Neural cell (in vitro differentiated cells): ENCODE results near the gene NDUFS7. TPM values are rescaled to one million over a fixed set of nuclear protein-coding genes. Genes with fewer than 3 reads are reported as not detected.

ENCODE experiments used
- H2AFZ ChIP-seq: fragments of 200-600, 300-800 bp; sonication (generic), shearing (Covaris generic); 2 replicates; pipeline ENCODE4 v1.6.0; 2014; ENCODE audit warnings: low read depth, mild to moderate bottlenecking, antibody characterized with exemption, low read length, moderate library complexity
- H3F3A ChIP-seq: fragments of 200-600 bp; shearing (Covaris generic); 2 replicates; pipeline ENCODE4 v1.6.1; 2016; ENCODE audit warnings: mild to moderate bottlenecking, moderate library complexity, mixed read lengths, antibody characterized with exemption, low read length; ENCODE audit not compliant: insufficient read depth, poor library complexity, severe bottlenecking
- H3K27ac ChIP-seq: fragments of 200-600, 300-800 bp; sonication (generic), shearing (Covaris generic); 2 replicates; pipeline ENCODE4 v1.5.1; 2014; ENCODE audit warnings: mild to moderate bottlenecking, low read length, moderate library complexity
- H3K27me3 ChIP-seq: fragments of 300-800, 200-600 bp; sonication (generic), shearing (Covaris generic); 2 replicates; pipeline ENCODE4 v1.6.0; 2014; ENCODE audit warnings: mild to moderate bottlenecking, low read depth, low read length, moderate library complexity; ENCODE audit not compliant: insufficient read depth
- H3K36me3 ChIP-seq: fragments of 300-800, 200-600 bp; sonication (generic), shearing (Covaris generic); 2 replicates; pipeline ENCODE4 v1.5.1; 2014; ENCODE audit warnings: mild to moderate bottlenecking, antibody characterized with exemption, low read length, moderate library complexity; ENCODE audit not compliant: insufficient read depth
- H3K4me2 ChIP-seq: fragments of 300-800, 200-600 bp; sonication (generic), shearing (Covaris generic); 2 replicates; pipeline ENCODE4 v1.6.0; 2014; ENCODE audit warnings: mild to moderate bottlenecking, low read length
- H3K4me3 ChIP-seq: fragments of 300-800, 200-600 bp; sonication (generic), shearing (Covaris generic); 2 replicates; pipeline ENCODE4 v1.5.1; 2014; ENCODE audit warnings: mild to moderate bottlenecking, low read length, moderate library complexity
- H3K79me2 ChIP-seq: fragments of 200-600 bp; shearing (Covaris generic); replicated peaks from 2 replicates; pipeline ENCODE4 v1.6.0; 2014; ENCODE audit warnings: mild to moderate bottlenecking, low read length, moderate library complexity; ENCODE audit not compliant: insufficient read depth
- H3K9ac ChIP-seq: fragments of 300-800, 200-600 bp; sonication (generic), shearing (Covaris generic); 2 replicates; pipeline ENCODE4 v1.6.1; 2016; ENCODE audit warnings: mild to moderate bottlenecking, low read length, mixed read lengths
- H3K9me2 ChIP-seq: fragments of 200-600 bp; shearing (Covaris generic); 2 replicates; pipeline ENCODE4 v1.6.1; 2016; ENCODE audit warnings: mild to moderate bottlenecking, low read length, mixed read lengths; ENCODE audit not compliant: insufficient read depth
- H3K9me3 ChIP-seq: fragments of 200-600, 300-800 bp; sonication (generic), shearing (Covaris generic); 2 replicates; pipeline ENCODE4 v1.6.1; 2016; ENCODE audit warnings: mild to moderate bottlenecking, mixed run types, low read length, moderate library complexity, mixed read lengths
- H4K20me1 ChIP-seq: fragments of 200-600 bp; shearing (Covaris generic); 2 replicates; pipeline ENCODE4 v1.6.1; 2016; ENCODE audit warnings: mild to moderate bottlenecking, mixed run types; ENCODE audit not compliant: insufficient read depth
- EP300 ChIP-seq: fragments of 450-650 bp; conservative IDR thresholded peaks from 2 replicates; pipeline ENCODE4 v1.6.1; 2014; ENCODE audit warnings: antibody characterized with exemption, mild to moderate bottlenecking, moderate library complexity; ENCODE audit not compliant: poor library complexity, severe bottlenecking
- EZH2 ChIP-seq: fragments of 200-600, 300-800 bp; shearing (Covaris generic), sonication (generic); IDR thresholded peaks from 2 replicates; pipeline ENCODE4 v1.6.1; 2014; ENCODE audit warnings: antibody characterized with exemption, low read length, borderline replicate concordance, mild to moderate bottlenecking; ENCODE audit not compliant: insufficient read depth, poor library complexity, severe bottlenecking
- MXI1 ChIP-seq: fragments of 450-650 bp; conservative IDR thresholded peaks from 2 replicates; pipeline ENCODE4 v1.6.1; 2014; ENCODE audit warnings: antibody characterized with exemption, mild to moderate bottlenecking; ENCODE audit not compliant: poor library complexity, severe bottlenecking
- POLR2AphosphoS5 ChIP-seq: IDR thresholded peaks from 2 replicates; pipeline ENCODE4 v1.6.1; 2012
- RAD21 ChIP-seq: fragments of 450-650 bp; conservative IDR thresholded peaks from 2 replicates; pipeline ENCODE4 v1.6.1; 2014; ENCODE audit warnings: antibody characterized with exemption, mild to moderate bottlenecking, moderate library complexity
- SMC3 ChIP-seq: fragments of 450-650 bp; conservative IDR thresholded peaks from 2 replicates; pipeline ENCODE4 v1.6.1; 2014; ENCODE audit warnings: antibody characterized with exemption, mild to moderate bottlenecking, moderate library complexity; ENCODE audit not compliant: poor library complexity
- TAF1 ChIP-seq: IDR thresholded peaks from 2 replicates; pipeline ENCODE4 v1.6.1; 2012; ENCODE audit warnings: low read depth
- polyA plus RNA-seq: library from polyadenylated mRNA; depleted of rRNA; stranded (reverse); fragments of >200 nt; gene quantifications from 2 replicates; pipeline ENCODE4 v1.2.3, GENCODE V29; 2014
- TF ChIP-seq, protein P1 (sequence below): IDR thresholded peaks from 2 replicates; pipeline ENCODE4 v1.6.1; 2012; ENCODE audit warnings: borderline replicate concordance
- TF ChIP-seq, protein P2 (sequence below): fragments of 450-650 bp; IDR thresholded peaks from 2 replicates; pipeline ENCODE4 v1.5.1; 2014; ENCODE audit warnings: antibody characterized with exemption, mild to moderate bottlenecking, moderate library complexity; ENCODE audit not compliant: poor library complexity, severe bottlenecking

NDUFS7 gene
- polyA plus RNA-seq, 1 donor from 2014 or later, result 196 TPM

DNA sequence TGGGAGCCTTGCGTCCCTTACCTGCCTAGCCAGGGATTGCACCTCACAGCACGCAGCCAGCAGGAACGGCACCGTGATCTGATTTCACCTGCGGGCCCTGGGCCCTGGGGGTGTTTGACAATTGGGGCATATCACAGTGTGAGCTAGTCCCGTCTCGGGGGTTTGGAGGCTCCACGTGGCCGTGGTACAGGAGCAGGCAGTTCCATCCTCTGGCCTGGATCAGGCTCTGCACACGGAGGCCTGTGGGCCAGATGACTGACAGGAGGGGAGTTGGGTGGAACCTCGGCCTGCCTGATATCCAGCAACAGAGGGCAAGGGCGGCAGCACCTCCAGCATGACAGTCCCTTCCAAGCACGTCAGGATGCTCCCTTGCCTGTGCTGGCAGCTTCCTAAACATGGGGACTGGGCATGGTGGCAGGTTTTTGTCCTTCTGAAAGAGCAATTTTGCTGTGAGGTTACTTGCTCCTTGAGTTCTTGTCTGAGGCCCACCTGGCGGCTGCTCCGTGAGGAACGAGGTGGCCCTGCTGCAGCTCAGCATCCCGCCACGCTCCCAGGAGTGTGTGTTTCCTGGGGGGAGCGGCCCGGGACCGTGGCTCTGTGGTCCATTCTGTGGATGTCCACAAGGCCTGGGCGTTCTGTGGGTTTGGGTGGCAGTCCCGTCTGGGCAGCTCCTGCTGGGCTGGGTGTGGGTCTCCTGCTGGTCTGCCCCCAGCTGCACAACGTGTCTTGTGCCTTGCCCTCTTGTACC is 48.2 kb downstream of the NDUFS7 start:
- no peaks in the 10 kb centered on the region for H3K9me2 ChIP-seq
- TF ChIP-seq SMC3 (no peak), EP300 (no peak), MXI1 (no peak), RAD21 (no peak), TAF1 (no peak), POLR2AphosphoS5 (no peak)
- TF ChIP-seq, protein P1, sequence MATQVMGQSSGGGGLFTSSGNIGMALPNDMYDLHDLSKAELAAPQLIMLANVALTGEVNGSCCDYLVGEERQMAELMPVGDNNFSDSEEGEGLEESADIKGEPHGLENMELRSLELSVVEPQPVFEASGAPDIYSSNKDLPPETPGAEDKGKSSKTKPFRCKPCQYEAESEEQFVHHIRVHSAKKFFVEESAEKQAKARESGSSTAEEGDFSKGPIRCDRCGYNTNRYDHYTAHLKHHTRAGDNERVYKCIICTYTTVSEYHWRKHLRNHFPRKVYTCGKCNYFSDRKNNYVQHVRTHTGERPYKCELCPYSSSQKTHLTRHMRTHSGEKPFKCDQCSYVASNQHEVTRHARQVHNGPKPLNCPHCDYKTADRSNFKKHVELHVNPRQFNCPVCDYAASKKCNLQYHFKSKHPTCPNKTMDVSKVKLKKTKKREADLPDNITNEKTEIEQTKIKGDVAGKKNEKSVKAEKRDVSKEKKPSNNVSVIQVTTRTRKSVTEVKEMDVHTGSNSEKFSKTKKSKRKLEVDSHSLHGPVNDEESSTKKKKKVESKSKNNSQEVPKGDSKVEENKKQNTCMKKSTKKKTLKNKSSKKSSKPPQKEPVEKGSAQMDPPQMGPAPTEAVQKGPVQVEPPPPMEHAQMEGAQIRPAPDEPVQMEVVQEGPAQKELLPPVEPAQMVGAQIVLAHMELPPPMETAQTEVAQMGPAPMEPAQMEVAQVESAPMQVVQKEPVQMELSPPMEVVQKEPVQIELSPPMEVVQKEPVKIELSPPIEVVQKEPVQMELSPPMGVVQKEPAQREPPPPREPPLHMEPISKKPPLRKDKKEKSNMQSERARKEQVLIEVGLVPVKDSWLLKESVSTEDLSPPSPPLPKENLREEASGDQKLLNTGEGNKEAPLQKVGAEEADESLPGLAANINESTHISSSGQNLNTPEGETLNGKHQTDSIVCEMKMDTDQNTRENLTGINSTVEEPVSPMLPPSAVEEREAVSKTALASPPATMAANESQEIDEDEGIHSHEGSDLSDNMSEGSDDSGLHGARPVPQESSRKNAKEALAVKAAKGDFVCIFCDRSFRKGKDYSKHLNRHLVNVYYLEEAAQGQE, result no peak
- TF ChIP-seq, protein P2, sequence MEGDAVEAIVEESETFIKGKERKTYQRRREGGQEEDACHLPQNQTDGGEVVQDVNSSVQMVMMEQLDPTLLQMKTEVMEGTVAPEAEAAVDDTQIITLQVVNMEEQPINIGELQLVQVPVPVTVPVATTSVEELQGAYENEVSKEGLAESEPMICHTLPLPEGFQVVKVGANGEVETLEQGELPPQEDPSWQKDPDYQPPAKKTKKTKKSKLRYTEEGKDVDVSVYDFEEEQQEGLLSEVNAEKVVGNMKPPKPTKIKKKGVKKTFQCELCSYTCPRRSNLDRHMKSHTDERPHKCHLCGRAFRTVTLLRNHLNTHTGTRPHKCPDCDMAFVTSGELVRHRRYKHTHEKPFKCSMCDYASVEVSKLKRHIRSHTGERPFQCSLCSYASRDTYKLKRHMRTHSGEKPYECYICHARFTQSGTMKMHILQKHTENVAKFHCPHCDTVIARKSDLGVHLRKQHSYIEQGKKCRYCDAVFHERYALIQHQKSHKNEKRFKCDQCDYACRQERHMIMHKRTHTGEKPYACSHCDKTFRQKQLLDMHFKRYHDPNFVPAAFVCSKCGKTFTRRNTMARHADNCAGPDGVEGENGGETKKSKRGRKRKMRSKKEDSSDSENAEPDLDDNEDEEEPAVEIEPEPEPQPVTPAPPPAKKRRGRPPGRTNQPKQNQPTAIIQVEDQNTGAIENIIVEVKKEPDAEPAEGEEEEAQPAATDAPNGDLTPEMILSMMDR, result no peak
- H2AFZ ChIP-seq, result no peak overlapping the region
- no peaks in the 10 kb centered on the region for H3K9me3 ChIP-seq
- no peak overlapping the region for H3K27ac ChIP-seq
- no peaks in the 10 kb centered on the region for H3K36me3 ChIP-seq
- H3K4me3 ChIP-seq, result no peak overlapping the region
- no peaks in the 10 kb centered on the region for H3F3A ChIP-seq
- no peaks in the 10 kb centered on the region for H4K20me1 ChIP-seq
- H3K27me3 ChIP-seq, result no peaks in the 10 kb centered on the region
- H3K9ac ChIP-seq, result no peak overlapping the region
- H3K79me2 ChIP-seq, result no peaks in the 10 kb centered on the region
- H3K4me2 ChIP-seq, result no peak overlapping the region

DNA sequence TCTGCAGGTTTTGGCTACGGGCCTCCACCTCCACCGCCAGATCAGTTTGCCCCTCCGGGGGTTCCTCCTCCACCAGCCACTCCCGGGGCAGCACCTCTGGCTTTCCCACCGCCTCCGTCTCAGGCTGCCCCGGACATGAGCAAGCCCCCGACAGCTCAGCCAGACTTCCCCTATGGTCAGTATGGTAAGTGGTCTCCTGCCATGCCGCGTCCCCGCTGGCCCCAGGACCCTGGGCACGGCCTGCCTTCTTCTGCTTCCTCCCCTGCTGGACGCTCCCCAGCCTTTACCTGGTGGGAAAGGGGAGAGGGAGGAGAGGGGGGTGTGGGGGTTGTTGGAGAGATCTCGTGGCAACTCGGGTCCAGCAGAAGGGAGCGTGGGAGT is 48.8 kb downstream of the NDUFS7 start:
- Histone ChIP-seq H3K4me2 (no peak overlapping the region), H4K20me1 (no peaks in the 10 kb centered on the region), H3K79me2 (no peaks in the 10 kb centered on the region), H3K9me2 (no peaks in the 10 kb centered on the region), H3K27me3 (no peaks in the 10 kb centered on the region), H3K9ac (no peak overlapping the region), H3F3A (no peaks in the 10 kb centered on the region), H3K4me3 (no peak overlapping the region), H3K36me3 (no peaks in the 10 kb centered on the region), H3K9me3 (no peaks in the 10 kb centered on the region), H3K27ac (no peak overlapping the region), H2AFZ (no peak overlapping the region)
- no peak for TF ChIP-seq RAD21
- no peak for TF ChIP-seq TAF1
- TF ChIP-seq, protein P1, result no peak
- TF ChIP-seq, protein P2, result no peak
- TF ChIP-seq EZH2, result no peak
- TF ChIP-seq POLR2AphosphoS5, result no peak
- TF ChIP-seq EP300, result no peak
- no peak for TF ChIP-seq SMC3
- no peak for TF ChIP-seq MXI1
